A673 (cell line): ENCODE data around the gene ANO3. TPM values are rescaled to one million over a fixed set of nuclear protein-coding genes. Genes with fewer than 3 reads are reported as not detected.
"Not testable (repeated sequence)": the region's sequence is repeated elsewhere in the genome, so short reads cannot be mapped to it uniquely, and the experiment has no call there.

Source experiments
- BruUV-seq: library from RNA; stranded (reverse); fragments of 400-500 nt; replicated peaks from 2 replicates; lab custom pipeline; 2021; lab: Mats Ljungman, UMichigan
- CTCF ChIA-PET: fragments of 300-600 bp; sonication (Branson Sonifier 250); formaldehyde crosslinking; loops from one replicate; lab custom pipeline; 2022; ENCODE audit warnings: antibody characterized with exemption; lab: Charles Lee
- POLR2A ChIA-PET: fragments of 300-600 bp; sonication (Branson Sonifier 250); formaldehyde crosslinking; loops from one replicate; lab custom pipeline; 2022; ENCODE audit warnings: antibody characterized with exemption; ENCODE audit not compliant: low non-redundant PET; lab: Charles Lee
- DNase-seq: peaks from one replicate; pipeline ENCODE4 v3.0.0-alpha.2; 2015; ENCODE audit warnings: low spot score
- H3K27ac ChIP-seq: fragments of 200-600 bp; sonication (generic); 2 replicates; pipeline ENCODE4 v1.5.1; 2016; ENCODE audit warnings: mixed run types, low read depth, mild to moderate bottlenecking, mixed read lengths, antibody characterized with exemption, low read length; ENCODE audit not compliant: poor library complexity, severe bottlenecking
- H3K27me3 ChIP-seq: fragments of 200-600 bp; sonication (generic); replicated peaks from 2 replicates; pipeline ENCODE4 v1.6.1; 2017; ENCODE audit warnings: mixed run types, low read depth, mild to moderate bottlenecking, mixed read lengths, antibody characterized with exemption, low read length; ENCODE audit not compliant: insufficient read depth, poor library complexity
- H3K36me3 ChIP-seq: fragments of 200-600 bp; sonication (generic); 2 replicates; pipeline ENCODE4 v1.6.1; 2016; ENCODE audit warnings: mixed run types, mild to moderate bottlenecking, mixed read lengths, antibody characterized with exemption, low read length; ENCODE audit not compliant: insufficient read depth, poor library complexity, severe bottlenecking
- H3K4me1 ChIP-seq: fragments of 200-600 bp; sonication (generic); 2 replicates; pipeline ENCODE4 v1.6.1; 2017; ENCODE audit warnings: mixed run types, mild to moderate bottlenecking, mixed read lengths, antibody characterized with exemption, low read length; ENCODE audit not compliant: insufficient read depth, poor library complexity, severe bottlenecking
- H3K4me3 ChIP-seq: fragments of 200-600 bp; sonication (generic); 2 replicates; pipeline ENCODE4 v1.5.1; 2016; ENCODE audit warnings: low read depth, mixed run types, mild to moderate bottlenecking, mixed read lengths, low read length; ENCODE audit not compliant: poor library complexity, severe bottlenecking
- H3K9me3 ChIP-seq: fragments of 200-600 bp; sonication (generic); 2 replicates; pipeline ENCODE4 v1.6.1; 2016; ENCODE audit warnings: mixed run types, low read depth, mild to moderate bottlenecking, mixed read lengths, antibody characterized with exemption, low read length; ENCODE audit not compliant: poor library complexity, severe bottlenecking
- CTCF ChIP-seq: fragments of 300-800, 200-600 bp; sonication (generic); conservative IDR thresholded peaks from 2 replicates; pipeline ENCODE4 v1.5.1; 2017; ENCODE audit warnings: low read depth, mild to moderate bottlenecking, antibody characterized with exemption, low read length, moderate library complexity, mixed read lengths
- EZH2 ChIP-seq: fragments of 200-600 bp; sonication (generic); IDR thresholded peaks from 2 replicates; pipeline ENCODE4 v1.6.1; 2017; ENCODE audit warnings: borderline replicate concordance, low read depth, mild to moderate bottlenecking, mixed read lengths, antibody characterized with exemption, low read length; ENCODE audit not compliant: poor library complexity, severe bottlenecking
- intact Hi-C: fragments of 100-400 bp; cut with micrococcal nuclease; formaldehyde crosslinking; loops from one replicate; pipeline ENCODE4 v1.10.0; 2022; ENCODE audit not compliant: unreplicated experiment
- total RNA-seq: library from RNA; stranded (reverse); gene quantifications from 2 replicates; pipeline ENCODE4 v1.2.3, GENCODE V29; 2021

The ANO3 gene
- total RNA-seq, 1 experiment from 2014 or later = not detected

- CTCF ChIA-PET = no interaction called here
- Histone ChIP-seq H3K27me3 (no peaks in the 10 kb centered on the region), H3K27ac (no peak overlapping the region), H3K4me1 (no peaks in the 10 kb centered on the region), H3K4me3 (no peak overlapping the region), H3K9me3 (no peaks in the 10 kb centered on the region), H3K36me3 (no peaks in the 10 kb centered on the region)
- POLR2A ChIA-PET = no interaction called here
- no TSS peak for BruUV-seq
- intact Hi-C loops = no loop called here
- TF ChIP-seq CTCF = no peak
- no peak for TF ChIP-seq EZH2
- DNase-seq = no peak
Observed at GRCh38 chr11:26632691-26633159, 300.8 kb downstream of the ANO3 start.

- H3K27ac ChIP-seq, H3K9me3 ChIP-seq, H3K4me1 ChIP-seq, intact Hi-C loops, H3K4me3 ChIP-seq, CTCF ChIA-PET, BruUV-seq, DNase-seq, H3K36me3 ChIP-seq, POLR2A ChIA-PET: not testable (repeated sequence)
- peaks cover 30% of the 10 kb centered on the region for H3K27me3 ChIP-seq
Observed at GRCh38 chr11:26643314-26643713, 311.4 kb downstream of the ANO3 start.

DNA sequence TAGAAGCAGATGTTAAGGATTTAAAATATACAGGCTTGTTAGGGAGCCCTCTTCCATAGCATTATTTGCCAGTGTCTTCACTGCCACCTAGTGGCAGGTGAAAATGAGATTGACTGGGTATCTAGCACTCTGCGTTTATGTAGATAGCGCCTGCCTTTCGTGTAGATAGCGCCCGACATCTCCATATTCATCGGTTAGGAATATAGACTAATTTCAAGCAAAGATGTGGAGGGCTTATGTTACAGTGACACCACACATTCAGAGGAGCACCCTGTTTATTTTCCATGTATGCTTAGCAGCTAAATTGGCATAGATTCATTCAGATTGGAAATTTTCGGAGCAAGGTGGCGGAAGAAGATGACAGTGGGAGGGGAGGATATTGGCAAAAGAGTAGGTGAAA lies 318.0 kb downstream of the ANO3 start:
- no peak overlapping the region for H3K27ac ChIP-seq
- H3K27me3 ChIP-seq = peaks cover 86% of the 10 kb centered on the region
- H3K4me3 ChIP-seq = no peak overlapping the region
- peak; percentile 97 for DNase-seq
- no peaks in the 10 kb centered on the region for H3K36me3 ChIP-seq
- BruUV-seq = no TSS peak
- H3K9me3 ChIP-seq = no peaks in the 10 kb centered on the region
- CTCF ChIA-PET = interaction anchor here (0.6 kb wide), 1 partner anchor 42 kb away, joined by 5 read pairs; no protein-coding TSS in a partner anchor
- H3K4me1 ChIP-seq = no peaks in the 10 kb centered on the region
- intact Hi-C loops = loop anchor here (1.0 to 10.0 kb wide), 3 partner anchors 99 to 835 kb away; no protein-coding TSS in a partner anchor
- POLR2A ChIA-PET = no interaction called here
- TF ChIP-seq EZH2 = peak; percentile 95
- TF ChIP-seq CTCF = peak; percentile 100

GRCh38 chr11:26651916-26652315 lies 320.0 kb downstream of the ANO3 start:
- no peaks in the 10 kb centered on the region for H3K36me3 ChIP-seq
- intact Hi-C loops = loop anchor here (2.0 to 10.0 kb wide), 3 partner anchors 355 to 833 kb away; no protein-coding TSS in a partner anchor
- no peak for TF ChIP-seq CTCF
- no peak for TF ChIP-seq EZH2
- no peaks in the 10 kb centered on the region for H3K4me1 ChIP-seq
- no peak for DNase-seq
- ChIA-PET CTCF (no interaction called here), POLR2A (no interaction called here)
- peaks cover 90% of the 10 kb centered on the region for H3K27me3 ChIP-seq
- H3K27ac ChIP-seq = no peak overlapping the region
- H3K4me3 ChIP-seq = no peak overlapping the region
- no TSS peak for BruUV-seq
- no peaks in the 10 kb centered on the region for H3K9me3 ChIP-seq
